ENCODE data around the gene KIF5A.

DNA sequence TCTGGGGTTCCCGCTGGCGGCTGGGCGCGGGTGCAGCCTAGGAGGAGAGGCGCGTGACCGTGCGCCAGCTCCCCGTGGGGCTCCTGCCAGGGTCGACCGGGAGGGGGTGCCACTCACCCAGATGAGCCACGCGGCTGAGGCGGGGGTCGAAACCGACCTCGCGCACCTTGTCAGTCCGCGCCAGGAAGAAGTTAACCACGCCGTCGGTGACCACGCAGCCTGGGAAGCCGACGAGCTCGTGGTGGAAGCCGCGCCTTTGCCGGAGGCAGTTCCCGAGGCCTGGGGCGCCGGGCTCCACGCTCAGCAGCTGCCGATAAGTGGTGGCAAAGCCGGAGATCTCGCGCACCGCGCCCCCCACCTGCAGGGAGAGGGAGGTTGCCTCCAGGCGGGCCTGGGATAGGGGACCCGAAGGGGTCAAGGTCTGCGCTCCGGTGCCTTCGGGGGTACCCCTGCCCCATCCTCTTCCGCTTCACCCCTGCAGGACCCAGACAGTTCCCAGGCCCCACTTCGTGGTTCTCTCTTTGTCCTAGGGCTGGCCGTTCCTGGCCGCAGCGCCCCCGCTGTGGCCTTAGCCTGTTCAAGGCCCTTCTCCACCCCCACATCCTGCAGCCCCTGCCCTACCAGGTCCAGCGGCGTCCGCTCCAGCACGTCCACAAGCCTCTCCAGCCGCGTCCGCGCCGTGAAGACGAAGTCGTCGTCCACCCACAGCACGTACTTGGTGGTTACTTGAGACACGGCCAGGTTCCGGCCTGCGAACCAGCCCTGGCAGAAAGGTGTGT lies 77.8 kb downstream of the KIF5A start:
- no peak for TF ChIP-seq ZFX (IDR thresholded peaks at IDR 0.05; ENCODE audit: borderline replicate concordance)
- TF ChIP-seq, protein P1, sequence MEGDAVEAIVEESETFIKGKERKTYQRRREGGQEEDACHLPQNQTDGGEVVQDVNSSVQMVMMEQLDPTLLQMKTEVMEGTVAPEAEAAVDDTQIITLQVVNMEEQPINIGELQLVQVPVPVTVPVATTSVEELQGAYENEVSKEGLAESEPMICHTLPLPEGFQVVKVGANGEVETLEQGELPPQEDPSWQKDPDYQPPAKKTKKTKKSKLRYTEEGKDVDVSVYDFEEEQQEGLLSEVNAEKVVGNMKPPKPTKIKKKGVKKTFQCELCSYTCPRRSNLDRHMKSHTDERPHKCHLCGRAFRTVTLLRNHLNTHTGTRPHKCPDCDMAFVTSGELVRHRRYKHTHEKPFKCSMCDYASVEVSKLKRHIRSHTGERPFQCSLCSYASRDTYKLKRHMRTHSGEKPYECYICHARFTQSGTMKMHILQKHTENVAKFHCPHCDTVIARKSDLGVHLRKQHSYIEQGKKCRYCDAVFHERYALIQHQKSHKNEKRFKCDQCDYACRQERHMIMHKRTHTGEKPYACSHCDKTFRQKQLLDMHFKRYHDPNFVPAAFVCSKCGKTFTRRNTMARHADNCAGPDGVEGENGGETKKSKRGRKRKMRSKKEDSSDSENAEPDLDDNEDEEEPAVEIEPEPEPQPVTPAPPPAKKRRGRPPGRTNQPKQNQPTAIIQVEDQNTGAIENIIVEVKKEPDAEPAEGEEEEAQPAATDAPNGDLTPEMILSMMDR (IDR thresholded peaks at IDR 0.05): no peak

Measured in 22Rv1 (cell line).